Spleen (tissue), 11 donors: ENCODE results near the gene VWA3B. TPM values are rescaled to one million over a fixed set of nuclear protein-coding genes. Genes with fewer than 3 reads are reported as not detected.

Source experiments
- DNase-seq: peaks from one replicate; pipeline ENCODE4 v3.0.0-alpha.2; 2020
- H3K27ac ChIP-seq, 8 donors: fragments of 200-600 bp; sonication (generic) in 7 of 8; 1 replicate in 4 of 8; 2 replicates in 4 of 8; pipeline versions ENCODE4 v1.5.0 to v1.8.0; 2016 to 2021; ENCODE audit warnings: inconsistent platforms in 4 of 8, mild to moderate bottlenecking in 4 of 8, moderate library complexity in 1 of 8
- H3K27me3 ChIP-seq, 7 donors: fragments of 200-600 bp; sonication (generic) in 6 of 7; replicated peaks in 1 of 7; 1 replicate in 4 of 7; 2 replicates in 3 of 7; pipeline versions ENCODE4 v1.5.0 to v1.8.0; 2016 to 2021; ENCODE audit warnings: inconsistent platforms in 3 of 7, mild to moderate bottlenecking in 1 of 7
- H3K36me3 ChIP-seq, 6 donors: fragments of 200-600 bp; sonication (generic) in 5 of 6; 1 replicate in 4 of 6; 2 replicates in 2 of 6; pipeline versions ENCODE4 v1.5.0 to v1.8.0; 2016 to 2021; ENCODE audit warnings: inconsistent platforms in 2 of 6
- H3K4me1 ChIP-seq, 6 donors: fragments of 200-600 bp; sonication (generic) in 5 of 6; 1 replicate in 3 of 6; 2 replicates in 3 of 6; pipeline versions ENCODE4 v1.5.0 to v1.8.0; 2016 to 2021; ENCODE audit warnings: inconsistent platforms in 3 of 6
- H3K4me3 ChIP-seq, 8 donors: fragments of 200-600 bp; sonication (generic) in 7 of 8; 1 replicate in 4 of 8; 2 replicates in 4 of 8; pipeline versions ENCODE4 v1.5.0 to v1.8.0; 2016 to 2021; ENCODE audit warnings: inconsistent platforms in 4 of 8, mild to moderate bottlenecking in 4 of 8, moderate library complexity in 2 of 8
- H3K9me3 ChIP-seq, 8 donors: fragments of 200-600 bp; sonication (generic) in 7 of 8; 1 replicate in 4 of 8; 2 replicates in 4 of 8; pipeline versions ENCODE4 v1.5.0 to v1.8.0; 2016 to 2021; ENCODE audit warnings: inconsistent platforms in 4 of 8
- CTCF ChIP-seq, 11 experiments: fragments of 200-600 bp in 7 of 11; fragments of 450-650 bp in 4 of 11; sonication (generic) in 4 of 11; IDR thresholded peaks in 8 of 11; conservative IDR thresholded peaks in 3 of 11; 1 replicate in 7 of 11; 2 replicates in 4 of 11; pipeline versions ENCODE4 v1.4.0 to v1.8.0; 2016 to 2021; ENCODE audit warnings: antibody characterized with exemption in 11 of 11, inconsistent platforms in 4 of 11, mild to moderate bottlenecking in 1 of 11
- POLR2A ChIP-seq, 3 donors: fragments of 450-650 bp; IDR thresholded peaks; one replicate each; pipeline ENCODE4 v1.5.1; 2017; ENCODE audit warnings: antibody characterized with exemption in 3 of 3, mild to moderate bottlenecking in 1 of 3
- POLR2AphosphoS5 ChIP-seq, 3 donors: sonication (generic); formaldehyde crosslinking; IDR thresholded peaks; one replicate each; pipeline ENCODE4 v1.5.1; 2017; ENCODE audit warnings: antibody characterized with exemption in 3 of 3
- WGBS, 5 donors: extraction: QIAGEN DNeasy Blood & Tissue Kit in 3 of 5; methylation state at CpG; one replicate each; pipeline versions ENCODE4 v1.1.5 to v1.1.7; 2013 to 2018; 5-methylcytosine and 5-hydroxymethylcytosine counted together
- intact Hi-C: fragments of 100-400 bp; cut with DNase I; formaldehyde crosslinking; loops from one replicate; pipeline ENCODE4 v1.15.0; 2023; ENCODE audit warnings: low total_unique reads
- polyA plus RNA-seq, 3 donors: library from polyadenylated mRNA; stranded (reverse); fragments of 200-250 nt; gene quantifications; one replicate each; pipeline ENCODE4 v1.2.1, GENCODE V29; 2013
- total RNA-seq, 7 donors: library from RNA; depleted of rRNA in 3 of 7; stranded (reverse); fragments of >200 nt in 3 of 7; fragmentation: NEBNext Ultra II Directional in 4 of 7; extraction: Animal tissue kit (Norgen Biotek cat#: 25700) in 4 of 7; gene quantifications; one replicate each; pipeline versions ENCODE4 v1.1.0 to v1.2.1, GENCODE V29; 2016 to 2021
- donor health status: healthy with polysubstance abuse.
- donor health status: DM: no; HTN: no; CAD: no; lungs with moderate emphysema.
- donor health status: DM: no; HTN: no; CAD: no.
- donor health status: Bipolar disorder and iron deficiency.
- donor health status: healthy.
- donor health status: DM: no; HTN: no; CAD: no.
- donor health status: DM: yes; HTN: yes; CAD: no.

The VWA3B gene
- total and polyA plus RNA-seq, 10 donors, result 0.02 to 0.13 TPM; not detected in 8

DNA sequence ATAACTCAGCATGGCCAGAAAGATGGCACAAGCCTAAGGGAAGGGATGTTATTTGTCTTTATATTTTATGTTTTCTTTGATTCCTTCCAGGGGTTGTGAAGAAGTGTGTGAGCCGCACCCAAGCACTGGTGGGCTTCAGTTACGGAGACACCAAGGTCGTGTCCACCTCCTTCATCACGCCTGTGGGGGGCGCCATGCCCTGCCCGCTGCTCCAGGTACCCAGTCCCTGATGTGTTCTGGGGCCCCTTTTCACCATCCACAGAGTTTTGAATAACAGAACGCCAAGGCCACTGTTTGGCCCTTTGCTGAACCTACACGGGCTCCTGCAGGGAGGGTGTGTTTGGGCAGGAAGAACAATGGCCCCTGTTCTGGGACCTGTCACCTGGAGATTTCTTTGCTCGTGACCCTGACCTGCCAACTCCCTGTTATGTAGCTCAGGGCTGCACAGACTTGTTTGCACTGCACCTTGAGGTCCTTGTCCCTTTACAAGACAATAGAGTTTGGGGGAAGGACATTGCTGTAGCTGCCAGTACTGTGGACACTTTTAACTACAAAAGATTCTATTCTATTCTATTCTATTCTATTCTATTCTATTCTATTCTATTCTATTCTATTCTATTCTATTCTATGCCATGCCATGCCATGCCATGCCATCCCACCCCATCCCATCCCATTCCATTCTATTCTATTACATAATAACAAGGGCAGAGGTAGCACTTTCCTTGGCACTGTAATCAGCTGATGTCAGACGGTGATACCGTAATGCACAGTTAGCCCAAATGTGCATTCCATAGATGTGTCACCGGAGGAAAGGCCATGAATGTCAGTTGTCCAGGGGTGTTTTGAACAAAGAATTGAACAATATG is 211.1 kb downstream of the VWA3B start:
- Histone ChIP-seq H3K27ac (no peak overlapping the region), H3K36me3 (no peaks in the 10 kb centered on the region), H3K27me3 (peaks cover 0 to 70% (median 0%) of the 10 kb centered on the region in 7 donors), H3K4me1 (peaks cover 0 to 8% (median 0%) of the 10 kb centered on the region in 6 donors), H3K4me3 (no peak overlapping the region), H3K9me3 (no peaks in the 10 kb centered on the region)
- no peak for TF ChIP-seq POLR2A (IDR thresholded peaks at IDR 0.05)
- TF ChIP-seq CTCF (IDR thresholded peaks at IDR 0.05 in 8 of 11, conservative IDR thresholded peaks at IDR 0.05 in 3 of 11), result no peak
- TF ChIP-seq POLR2AphosphoS5 (IDR thresholded peaks at IDR 0.05), result no peak
- WGBS, 5 donors, result 69 to 77% (median 73%) methylated on average over 12 of the region's 12 CpGs
- no peak for DNase-seq
- intact Hi-C loops, result no loop called here

- Histone ChIP-seq H3K27me3 (peaks cover 0 to 68% (median 0%) of the 10 kb centered on the region in 7 donors), H3K4me1 (peaks cover 0 to 8% (median 0%) of the 10 kb centered on the region in 6 donors), H3K9me3 (no peaks in the 10 kb centered on the region), H3K36me3 (no peaks in the 10 kb centered on the region), H3K27ac (no peak overlapping the region), H3K4me3 (no peak overlapping the region)
- DNase-seq, result no peak
- no peak for TF ChIP-seq CTCF (IDR thresholded peaks at IDR 0.05 in 8 of 11, conservative IDR thresholded peaks at IDR 0.05 in 3 of 11)
- no peak for TF ChIP-seq POLR2A (IDR thresholded peaks at IDR 0.05)
- TF ChIP-seq POLR2AphosphoS5 (IDR thresholded peaks at IDR 0.05), result no peak
- 45 to 68% (median 56%) methylated on average over 6 of the region's 6 CpGs for WGBS, 5 donors
- intact Hi-C loops, result no loop called here
These were observed 211.8 kb downstream of the VWA3B start for GRCh38 chr2:98298683-98299164.

DNA sequence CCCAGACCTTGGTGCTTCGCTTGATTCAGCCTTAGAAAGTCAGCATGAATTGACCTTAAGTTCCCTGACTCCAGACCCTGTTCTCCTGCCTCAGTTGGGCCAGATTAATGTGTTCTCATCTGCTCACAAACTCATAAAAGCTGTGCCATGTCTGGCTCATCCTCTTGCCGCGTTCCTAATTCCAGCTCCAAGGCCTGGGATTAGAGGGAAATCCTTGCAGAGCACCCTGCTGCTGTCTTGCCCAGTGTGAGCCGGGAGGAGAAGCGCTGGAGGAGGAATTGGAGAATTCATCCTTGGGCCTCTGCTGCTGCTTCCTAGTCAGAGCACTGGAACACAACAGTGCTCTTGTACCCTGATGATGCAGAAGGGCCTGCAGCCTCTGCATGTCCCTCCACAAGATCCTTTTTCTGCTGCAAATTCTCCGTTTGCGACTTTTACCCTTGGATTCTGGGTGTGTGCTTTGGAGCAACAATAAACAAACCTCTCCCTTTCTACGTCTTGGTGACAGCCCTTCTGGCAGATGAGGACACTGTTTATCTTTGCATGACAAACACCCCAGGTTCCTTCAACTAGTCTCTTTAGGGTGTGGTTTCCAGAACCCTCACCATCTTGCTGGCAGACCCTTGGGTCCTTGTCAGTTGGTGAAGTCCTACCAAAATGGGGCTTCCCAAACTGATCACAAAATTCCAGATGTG is 212.4 kb downstream of the VWA3B start:
- 75 to 81% (median 78%) methylated on average over 8 of the region's 8 CpGs for WGBS, 5 donors

More for the DNA sequence above, 212.4 kb downstream of the VWA3B start:
- H3K9me3 ChIP-seq, result no peaks in the 10 kb centered on the region
- H3K27ac ChIP-seq, result no peak overlapping the region
- intact Hi-C loops, result no loop called here
- TF ChIP-seq POLR2AphosphoS5 (IDR thresholded peaks at IDR 0.05), result no peak
- no peak for TF ChIP-seq CTCF (IDR thresholded peaks at IDR 0.05 in 8 of 11, conservative IDR thresholded peaks at IDR 0.05 in 3 of 11)
- no peak for TF ChIP-seq POLR2A (IDR thresholded peaks at IDR 0.05)
- peaks cover 0 to 8% (median 0%) of the 10 kb centered on the region in 6 donors for H3K4me1 ChIP-seq
- no peak for DNase-seq
- no peak overlapping the region for H3K4me3 ChIP-seq
- no peaks in the 10 kb centered on the region for H3K36me3 ChIP-seq
- H3K27me3 ChIP-seq, result peaks cover 0 to 68% (median 0%) of the 10 kb centered on the region in 7 donors
